ENCODE results near the gene KRTAP4-6.
"Not testable (repeated sequence)": the region's sequence is repeated elsewhere in the genome, so short reads cannot be mapped to it uniquely, and the experiment has no call there.

KRTAP4-6 gene

GRCh38 chr17:41104386-41105038 lies 35.8 kb downstream of the KRTAP4-6 start:
- DNase-seq, result not testable (repeated sequence)

DNA sequence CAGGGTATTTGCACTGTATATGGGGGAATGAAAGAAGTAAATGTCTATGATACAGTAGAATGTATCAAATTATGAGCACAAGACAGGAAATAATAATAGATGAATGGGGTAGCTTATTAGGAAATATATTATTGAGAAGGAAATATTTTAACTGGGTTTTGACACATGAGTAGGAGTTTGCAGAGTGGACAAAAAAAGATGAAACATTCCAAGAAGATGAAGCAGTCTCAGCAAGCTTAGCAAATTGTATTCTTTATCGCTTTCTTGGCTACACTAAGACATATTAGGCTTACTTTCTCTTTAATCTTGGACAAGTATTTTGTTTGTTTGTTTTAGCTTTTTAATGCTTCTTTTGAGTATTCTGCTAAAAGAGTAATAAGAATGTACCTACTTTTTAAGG lies 36.4 kb downstream of the KRTAP4-6 start:
- no peak for DNase-seq

DNA sequence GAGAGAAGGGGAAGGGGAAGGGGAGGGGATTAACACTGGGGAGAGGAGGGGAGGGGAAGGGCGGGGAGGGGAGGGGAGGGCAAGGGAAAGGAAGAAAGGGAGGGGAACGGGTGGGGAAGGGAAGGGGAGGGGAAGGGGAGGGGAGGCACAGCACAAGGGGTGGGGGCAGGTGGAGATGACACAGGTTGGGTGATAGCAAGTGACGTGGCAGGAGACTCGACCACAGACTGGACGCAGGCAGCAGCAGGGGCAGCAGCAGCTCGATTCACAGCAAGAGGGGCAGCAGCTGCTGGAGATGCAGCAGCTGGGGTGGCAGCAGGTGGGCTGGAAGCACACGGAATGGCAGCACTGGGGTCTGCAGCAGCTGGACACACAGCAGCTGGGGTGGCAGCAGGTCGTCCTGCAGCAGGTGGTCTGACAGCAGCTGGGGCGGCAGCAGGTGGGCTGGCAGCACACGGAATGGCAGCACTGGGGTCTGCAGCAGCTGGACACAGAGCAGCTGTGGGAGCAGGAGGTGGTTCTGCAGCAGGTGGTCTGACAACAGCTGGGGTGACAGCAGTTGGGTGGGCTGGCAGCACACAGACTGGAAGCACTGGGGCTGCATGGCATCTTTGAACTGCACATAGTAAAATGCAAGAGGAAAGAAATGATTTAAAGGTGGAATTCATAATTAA lies 38.6 kb downstream of the KRTAP4-6 start, which contains the start of gene KRTAP4-16:
KRTAP4-16 (minus strand) TSS at position 624 of the 674 bp plus-strand sequence; CDS start at position 624, 0 bp downstream.
- DNase-seq, result no peak

DNA sequence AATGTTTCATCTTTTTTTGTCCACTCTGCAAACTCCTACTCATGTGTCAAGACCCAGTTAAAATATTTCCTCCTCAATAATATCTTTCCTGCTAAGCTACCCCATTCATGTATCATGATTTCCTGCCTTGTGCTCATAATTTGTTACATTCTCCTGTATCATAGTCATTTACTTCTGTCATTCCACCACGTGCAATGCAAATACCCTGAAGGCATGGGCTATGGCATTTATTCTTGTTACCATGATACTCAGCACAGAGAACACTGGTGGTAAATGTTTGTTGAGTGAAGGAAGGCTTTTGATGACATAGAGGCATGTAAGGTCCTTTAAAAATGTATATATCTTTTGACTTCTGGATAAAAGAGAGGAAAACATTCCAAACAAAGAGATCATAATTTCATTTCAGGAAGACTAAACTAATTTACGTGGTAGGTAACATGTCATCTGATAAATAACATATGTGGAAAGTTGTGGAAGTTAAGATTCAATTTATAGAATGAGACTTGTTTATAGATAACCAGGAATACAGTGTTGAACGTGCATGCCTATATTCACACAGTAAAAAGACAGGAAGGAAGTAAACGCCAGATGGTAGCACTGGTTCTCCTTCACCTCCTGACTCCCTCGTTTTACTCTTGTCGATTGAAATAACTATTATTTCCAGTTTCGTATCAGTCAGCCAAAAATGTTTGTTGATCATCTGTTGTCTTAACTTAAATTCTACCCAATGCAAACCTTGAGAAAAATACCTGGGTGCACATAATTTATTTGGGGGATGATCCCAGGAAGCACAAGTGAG lies 40.5 kb downstream of the KRTAP4-6 start:
- not testable (repeated sequence) for DNase-seq

GRCh38 chr17:41098481-41098880 lies 41.9 kb downstream of the KRTAP4-6 start:
- DNase-seq, result no peak

DNA sequence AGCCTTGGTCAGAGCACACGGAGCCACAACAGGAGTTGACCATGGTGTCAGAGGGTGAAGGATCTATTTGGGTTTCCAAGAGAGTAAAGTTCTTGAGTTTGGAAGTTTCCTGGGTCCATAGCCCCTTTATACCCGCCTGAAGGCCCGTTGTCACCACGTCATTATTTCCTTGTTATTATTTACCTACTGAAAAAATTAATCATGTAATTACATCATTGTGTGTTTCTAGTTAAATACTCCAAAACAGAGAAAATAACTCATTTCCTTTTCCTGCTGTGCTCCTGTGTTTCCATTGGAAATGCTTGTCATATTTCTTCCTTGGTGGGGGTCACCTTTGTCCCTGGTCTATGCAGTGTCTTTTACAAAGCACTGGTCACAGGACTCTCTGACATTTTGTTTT lies 42.3 kb downstream of the KRTAP4-6 start, which contains the start of gene KRTAP4-8:
KRTAP4-8 (minus strand) TSS at position 101 of the 400 bp plus-strand sequence; CDS start at position 43, 58 bp downstream.
- DNase-seq, result no peak

GRCh38 chr17:41096055-41096454 lies 44.3 kb downstream of the KRTAP4-6 start:
- DNase-seq, result no peak
